Right renal pelvis (tissue), 4 donors: ENCODE measurements around the gene S100A10. TPM values are rescaled to one million over a fixed set of nuclear protein-coding genes. Genes with fewer than 3 reads are reported as not detected.
A peak's percentile ranks its signal among the peaks of the same experiment; 100 is the strongest.

Source experiments
- DNase-seq, 4 donors: peaks; one replicate each; pipeline ENCODE4 v3.0.0-alpha.2; 2013; ENCODE audit warnings: low read depth in 4 of 4, low spot score in 3 of 4, missing footprints in 1 of 4
- polyA plus RNA-seq, 4 donors: library from polyadenylated mRNA; unstranded; fragments of 120-200 nt; gene quantifications; one replicate each; pipeline ENCODE4 v1.2.1, GENCODE V29; 2013; ENCODE audit not compliant: insufficient read length in 4 of 4

The S100A10 gene
- polyA plus RNA-seq, 4 donors: 244 to 258 (median 251) TPM

DNA sequence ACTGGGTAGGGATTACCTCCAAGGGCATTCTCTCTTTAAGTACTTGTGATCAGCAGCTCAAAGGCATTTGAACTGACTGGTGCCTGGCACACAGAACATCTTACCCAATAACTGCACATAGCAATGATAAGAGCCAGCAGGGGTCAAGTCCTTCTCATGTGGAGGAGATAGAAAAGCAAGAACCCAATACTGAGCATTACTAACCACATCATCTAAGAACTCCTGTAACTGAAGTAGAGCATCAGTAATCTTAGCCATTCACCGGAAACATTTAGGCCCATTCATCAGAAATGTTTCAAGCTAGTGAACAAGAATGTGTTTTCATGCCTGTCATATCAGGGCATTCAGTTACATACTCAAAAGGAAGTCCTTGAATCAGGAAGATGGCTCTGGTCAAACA lies 50.8 kb downstream of the S100A10 start:
- DNase-seq: no peak

DNA sequence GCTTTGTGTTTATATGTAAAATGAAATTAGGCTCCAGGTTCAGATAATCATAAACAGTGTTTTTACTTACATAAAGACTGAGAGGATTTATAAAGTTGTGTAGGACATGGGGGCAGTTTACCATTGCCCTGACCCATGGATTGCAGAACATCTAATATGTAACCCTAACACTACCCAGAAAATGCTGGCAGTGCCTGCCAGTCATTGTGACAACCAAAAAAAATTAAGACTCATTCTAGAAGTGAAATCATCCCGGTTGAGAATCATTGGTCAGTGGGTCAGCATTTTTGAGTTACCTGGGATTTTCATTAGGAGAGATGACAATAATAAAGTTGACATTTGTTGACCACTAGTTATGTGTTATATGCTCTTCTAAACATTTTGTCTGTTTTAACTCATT lies 53.1 kb downstream of the S100A10 start:
- DNase-seq: no peak

DNA sequence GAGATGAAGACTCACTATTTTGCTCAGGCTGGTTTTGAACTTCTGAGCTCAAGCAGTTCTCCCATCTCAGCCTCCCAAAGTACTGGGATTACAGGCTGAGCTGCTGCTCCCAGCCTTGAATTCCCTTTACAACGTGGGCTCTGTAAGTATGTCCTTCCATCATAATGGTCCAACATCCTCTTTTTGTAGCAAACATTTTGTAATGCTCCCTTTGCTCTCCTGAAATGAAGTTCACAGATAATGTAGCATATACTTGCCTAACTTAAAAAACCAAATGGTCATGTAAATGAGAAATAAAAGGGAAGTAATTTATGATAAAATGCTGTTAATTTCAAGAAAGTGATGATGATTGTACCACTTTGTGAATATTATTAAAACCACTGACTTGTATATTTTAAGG lies 53.9 kb downstream of the S100A10 start:
- DNase-seq: no peak

DNA sequence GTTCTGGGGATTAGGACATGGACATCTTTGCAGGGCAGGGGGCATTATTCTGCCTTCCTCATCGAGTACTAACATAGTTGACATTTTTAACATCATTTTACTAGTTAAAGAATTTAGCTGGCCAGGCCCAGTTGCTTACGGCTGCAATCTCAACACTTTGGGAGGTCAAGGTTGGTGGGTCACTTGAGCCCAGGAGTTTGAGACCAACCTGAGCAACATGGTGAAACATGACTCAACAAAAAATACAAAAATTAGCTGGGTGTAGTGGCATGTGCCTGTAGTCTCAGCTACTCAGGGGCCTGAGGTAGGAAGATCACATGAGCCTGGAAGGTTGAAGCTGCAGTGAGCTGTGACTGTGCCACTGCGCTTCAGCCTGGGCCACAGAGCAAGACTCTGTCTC lies 54.5 kb downstream of the S100A10 start:
- DNase-seq: no peak

GRCh38 chr1:151936653-151937052 lies 57.0 kb downstream of the S100A10 start:
- DNase-seq: no peak

GRCh38 chr1:151935894-151936602 lies 57.6 kb downstream of the S100A10 start:
- DNase-seq: no peak

DNA sequence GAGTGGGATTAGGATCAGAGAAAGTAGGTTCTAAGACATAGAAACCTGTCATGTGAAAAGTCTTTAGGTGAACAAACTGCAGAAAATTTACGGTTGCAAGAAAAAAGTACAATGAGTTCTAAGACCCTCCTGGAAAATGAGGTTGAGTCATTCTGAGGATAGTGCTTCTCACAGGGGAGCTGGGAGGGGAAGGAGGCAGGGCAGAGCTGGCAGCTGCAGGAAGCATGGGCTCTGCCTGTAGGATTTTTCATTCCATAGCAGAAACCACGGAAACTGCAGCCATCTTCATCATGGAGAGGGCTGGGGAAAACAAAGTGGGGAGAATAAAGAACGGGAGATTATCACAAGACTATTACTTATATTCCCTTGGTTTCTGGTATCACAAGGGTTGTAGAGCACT lies 58.5 kb downstream of the S100A10 start:
- DNase-seq: no peak

DNA sequence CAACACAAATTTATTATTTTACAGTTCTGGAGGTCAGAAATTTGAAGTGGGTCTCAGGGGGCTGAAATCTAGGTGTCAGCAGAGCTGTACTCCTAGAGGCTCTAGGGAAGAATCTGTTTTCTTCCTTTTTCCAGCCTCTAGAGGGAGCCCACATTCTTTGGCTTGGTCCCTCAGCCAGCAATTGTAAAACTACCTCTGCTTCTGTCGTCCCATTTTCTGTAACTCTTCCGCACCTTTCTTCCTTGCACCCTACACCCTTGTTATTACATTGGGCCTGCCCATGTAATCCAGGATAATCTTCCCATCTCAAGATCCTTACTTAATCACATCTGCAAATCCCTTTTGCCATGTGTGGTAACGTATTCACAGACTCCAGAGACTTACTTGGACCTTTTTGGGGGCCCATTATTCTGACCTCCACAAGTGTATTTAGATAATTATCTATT lies 59.6 kb downstream of the S100A10 start:
- DNase-seq: peak in 3 of 4 donors; percentile 50 to 59 (median 56)

Other genes with a start within 250 kb of the S100A10 start
- 100 to 1,000 TPM; 114 to 130 (median 121) TPM for gene MRPL9, start 230.4 kb downstream of the S100A10 start, polyA plus RNA-seq
- 1 to 10 TPM; 8.4 to 9.2 (median 8.8) TPM for gene TDRKH, start 203.4 kb downstream of the S100A10 start, polyA plus RNA-seq
- under 1 TPM in 1 of 4 donors, not detected in 3; 0.03 TPM for gene LINGO4, start 188.4 kb downstream of the S100A10 start, polyA plus RNA-seq
- 1 to 10 TPM; 1.0 to 1.2 (median 1.1) TPM for gene RORC, start 162.1 kb downstream of the S100A10 start, polyA plus RNA-seq
- under 1 TPM; 0.18 to 0.64 (median 0.23) TPM for gene C2CD4D, start 154.0 kb downstream of the S100A10 start, polyA plus RNA-seq
- 1 to 10 TPM in 1 of 4 donors, under 1 TPM in 3; 0.60 to 1.3 (median 0.68) TPM for gene THEM5, start 140.1 kb downstream of the S100A10 start, polyA plus RNA-seq
- 10 to 100 TPM; 20.8 to 31.0 (median 23.9) TPM for gene THEM4, start 84.3 kb downstream of the S100A10 start, polyA plus RNA-seq
- gene S100A11, start 43.1 kb upstream of the S100A10 start, polyA plus RNA-seq: 100 to 1,000 TPM; 279 to 362 (median 285) TPM
- not detected for gene TCHHL1, start 95.2 kb upstream of the S100A10 start, polyA plus RNA-seq
- under 1 TPM in 3 of 4 donors, not detected in 1; 0.03 to 0.06 (median 0.05) TPM for gene TCHH, start 121.6 kb upstream of the S100A10 start, polyA plus RNA-seq
- not detected for gene RPTN, start 165.4 kb upstream of the S100A10 start, polyA plus RNA-seq
- gene HRNR, start 230.3 kb upstream of the S100A10 start, polyA plus RNA-seq: 1 to 10 TPM in 1 of 4 donors, under 1 TPM in 3; 0.19 to 1.0 (median 0.55) TPM